Nephron progenitor cell (in vitro differentiated cells): Measurements from ENCODE around the gene TRANK1.
"Not testable (repeated sequence)": the region's sequence is repeated elsewhere in the genome, so short reads cannot be mapped to it uniquely, and the experiment has no call there.

ENCODE experiments used
- DNase-seq: peaks from one replicate; pipeline ENCODE4 v3.0.0; 2021
- H3K27ac Mint-ChIP-seq: 2 replicates; pipeline ENCODE4 v1.8.0; 2021; ENCODE audit warnings: mild to moderate bottlenecking, moderate library complexity, mixed read lengths
- H3K27me3 Mint-ChIP-seq: 2 replicates; pipeline ENCODE4 v1.8.0; 2021; ENCODE audit warnings: mild to moderate bottlenecking, low read depth, mixed read lengths; ENCODE audit not compliant: poor library complexity
- H3K36me3 Mint-ChIP-seq: 2 replicates; pipeline ENCODE4 v1.8.0; 2021; ENCODE audit warnings: low read depth, mixed read lengths
- H3K4me1 Mint-ChIP-seq: 2 replicates; pipeline ENCODE4 v1.8.0; 2021; ENCODE audit warnings: mixed read lengths
- H3K4me3 Mint-ChIP-seq: 2 replicates; pipeline ENCODE4 v1.8.0; 2021; ENCODE audit warnings: mild to moderate bottlenecking, moderate library complexity, mixed read lengths
- H3K9me3 Mint-ChIP-seq: 2 replicates; pipeline ENCODE4 v1.8.0; 2021; ENCODE audit warnings: mild to moderate bottlenecking, moderate library complexity, mixed read lengths
- CTCF ChIP-seq: fragments of 200-600 bp; sonication (generic); IDR thresholded peaks from 2 replicates; pipeline ENCODE4 v1.5.0; 2021; ENCODE audit warnings: antibody characterized with exemption

The TRANK1 gene

GRCh38 chr3:36881735-36882134 lies 63.1 kb downstream of the TRANK1 start:
- Mint-ChIP-seq H3K4me3 (no peak overlapping the region), H3K36me3 (peaks cover 34% of the 10 kb centered on the region), H3K27me3 (peaks cover 2% of the 10 kb centered on the region), H3K9me3 (no peaks in the 10 kb centered on the region), H3K4me1 (no peaks in the 10 kb centered on the region), H3K27ac (no peak overlapping the region)
- no peak for TF ChIP-seq CTCF
- DNase-seq, result no peak

GRCh38 chr3:36879842-36880241 lies 65.0 kb downstream of the TRANK1 start:
- H3K27me3 Mint-ChIP-seq, H3K4me1 Mint-ChIP-seq, H3K9me3 Mint-ChIP-seq, DNase-seq, H3K4me3 Mint-ChIP-seq, H3K27ac Mint-ChIP-seq: not testable (repeated sequence)
- H3K36me3 Mint-ChIP-seq, result peaks cover 18% of the 10 kb centered on the region

DNA sequence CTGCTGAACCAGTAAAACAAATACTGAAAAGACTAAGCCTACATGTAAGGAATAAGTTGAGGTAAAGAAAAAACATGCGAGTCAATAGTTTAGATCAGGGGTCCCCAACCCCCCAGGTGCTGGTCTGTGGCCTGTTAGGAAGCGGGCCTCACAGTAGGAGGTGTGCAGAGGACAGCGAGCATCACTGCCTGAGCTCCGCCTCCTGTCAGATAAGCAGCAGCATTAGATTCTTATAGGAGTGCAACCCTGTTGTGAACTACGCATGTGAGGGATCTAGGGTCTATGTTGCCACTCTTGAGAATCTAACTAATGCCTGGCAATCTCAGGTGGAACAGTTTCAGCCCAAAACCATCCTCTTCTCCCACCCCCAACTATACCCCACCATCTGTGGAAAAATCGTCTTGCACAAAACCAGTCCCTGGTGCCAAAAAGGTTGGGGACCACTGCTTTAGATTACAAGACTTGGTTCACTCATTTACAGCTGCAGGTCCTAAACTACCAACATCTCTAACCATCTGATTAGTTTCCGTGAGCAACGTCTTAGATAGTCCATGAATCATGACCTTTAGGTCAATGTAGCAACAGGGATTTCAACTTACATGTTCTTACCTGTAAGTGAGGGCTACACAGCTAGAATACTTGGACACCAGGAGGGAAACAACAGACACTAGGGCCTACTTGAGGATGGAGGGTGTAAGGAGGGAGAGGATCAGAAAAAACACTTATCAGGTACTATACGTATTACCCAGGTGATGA lies 66.7 kb downstream of the TRANK1 start:
- no peaks in the 10 kb centered on the region for H3K9me3 Mint-ChIP-seq
- peak overlapping the region; percentile 78 for H3K27ac Mint-ChIP-seq
- H3K4me3 Mint-ChIP-seq, result no peak overlapping the region
- no peak for TF ChIP-seq CTCF
- peaks cover 13% of the 10 kb centered on the region for H3K36me3 Mint-ChIP-seq
- H3K4me1 Mint-ChIP-seq, result peaks cover 12% of the 10 kb centered on the region
- no peak for DNase-seq
- H3K27me3 Mint-ChIP-seq, result peaks cover 2% of the 10 kb centered on the region

DNA sequence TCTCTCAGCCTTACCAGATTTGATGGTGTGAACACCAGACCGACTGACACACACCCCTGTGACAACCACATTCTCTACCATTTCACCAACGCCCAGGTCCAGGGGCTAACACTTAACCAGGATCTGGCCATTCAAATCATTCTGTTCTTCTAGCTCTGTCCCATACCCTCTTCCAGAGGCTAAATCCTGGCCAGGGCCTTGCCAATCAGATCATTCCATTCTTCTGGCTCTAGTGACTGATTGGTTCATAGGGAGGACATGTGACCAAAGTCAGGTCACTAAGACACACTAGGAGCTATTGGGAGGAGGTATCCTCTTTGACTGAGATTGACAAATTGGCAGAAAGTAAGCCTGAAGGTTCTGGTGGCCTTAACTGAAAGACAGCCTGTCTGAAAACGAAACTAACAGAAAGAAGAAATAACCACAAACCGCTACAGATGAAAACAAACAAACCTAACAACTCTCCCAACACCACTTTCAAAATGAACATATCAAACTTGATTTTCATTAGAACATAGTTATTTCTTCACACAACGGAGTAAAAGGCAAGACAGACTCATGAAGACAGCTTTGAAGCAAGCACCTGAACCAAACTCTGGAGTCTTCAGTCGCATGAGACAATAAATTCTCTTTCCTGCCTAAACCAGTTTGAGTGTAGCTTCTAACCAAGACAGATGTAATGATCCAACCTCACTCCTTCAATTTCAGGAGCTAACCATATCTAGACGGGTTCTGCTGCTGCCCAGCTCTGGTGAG lies 68.5 kb downstream of the TRANK1 start:
- Mint-ChIP-seq H3K27ac (peak overlapping the region; percentile 28), H3K27me3 (peaks cover 2% of the 10 kb centered on the region), H3K4me3 (no peak overlapping the region), H3K36me3 (peaks cover 7% of the 10 kb centered on the region), H3K4me1 (peaks cover 12% of the 10 kb centered on the region), H3K9me3 (no peaks in the 10 kb centered on the region)
- TF ChIP-seq CTCF, result no peak
- no peak for DNase-seq

- peaks cover 3% of the 10 kb centered on the region for H3K36me3 Mint-ChIP-seq
- TF ChIP-seq CTCF, result no peak
- no peak overlapping the region for H3K4me3 Mint-ChIP-seq
- peaks cover 14% of the 10 kb centered on the region for H3K4me1 Mint-ChIP-seq
- no peak overlapping the region for H3K27ac Mint-ChIP-seq
- peaks cover 2% of the 10 kb centered on the region for H3K27me3 Mint-ChIP-seq
- no peaks in the 10 kb centered on the region for H3K9me3 Mint-ChIP-seq
- DNase-seq, result no peak
Observed at GRCh38 chr3:36875397-36875796, 69.5 kb downstream of the TRANK1 start.

GRCh38 chr3:36874424-36874823 lies 70.4 kb downstream of the TRANK1 start:
- H3K9me3 Mint-ChIP-seq, result no peaks in the 10 kb centered on the region
- no peak for TF ChIP-seq CTCF
- peak overlapping the region; percentile 40 for H3K27ac Mint-ChIP-seq
- no peaks in the 10 kb centered on the region for H3K36me3 Mint-ChIP-seq
- DNase-seq, result no peak
- H3K4me3 Mint-ChIP-seq, result no peak overlapping the region
- peaks cover 17% of the 10 kb centered on the region for H3K4me1 Mint-ChIP-seq
- H3K27me3 Mint-ChIP-seq, result peaks cover 2% of the 10 kb centered on the region
